D721Med (cell line): ENCODE data around the gene PLD3.

Experiments used
- DNase-seq: peaks from one replicate; pipeline ENCODE4 v3.0.0; 2011; ENCODE audit warnings: low spot score; ENCODE audit not compliant: insufficient read length
- FAIRE-seq: peaks from 2 replicates; lab custom pipeline; 2011; peaks lifted over from hg19 to GRCh38; lab: Jason Lieb, UNC
- CTCF ChIP-seq: IDR thresholded peaks from 2 replicates; pipeline ENCODE4 v1.5.1; 2012; ENCODE audit warnings: mild to moderate bottlenecking, control low read depth; ENCODE audit not compliant: insufficient read depth; ENCODE audit errors: missing control alignments

PLD3 gene

DNA sequence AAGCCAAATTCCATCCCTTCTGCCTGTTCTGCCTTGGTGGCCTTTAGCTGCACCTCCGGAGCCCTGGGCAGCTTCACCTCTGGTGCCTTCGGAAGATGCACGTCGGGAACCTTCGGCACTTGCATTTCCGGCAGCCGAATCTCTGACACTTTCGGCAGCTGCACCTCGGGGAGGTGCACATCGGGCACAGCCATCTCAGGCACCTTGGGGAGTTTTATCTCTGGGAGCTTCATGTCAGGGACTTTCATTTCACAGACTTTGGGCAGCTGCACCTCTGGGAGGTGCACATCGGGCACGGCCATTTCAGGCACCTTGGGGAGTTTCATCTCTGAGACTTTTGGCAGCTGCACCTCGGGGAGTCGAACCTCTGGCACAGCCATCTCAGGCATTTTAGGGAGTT is 47.5 kb downstream of the PLD3 start:
- FAIRE-seq = no peak

DNA sequence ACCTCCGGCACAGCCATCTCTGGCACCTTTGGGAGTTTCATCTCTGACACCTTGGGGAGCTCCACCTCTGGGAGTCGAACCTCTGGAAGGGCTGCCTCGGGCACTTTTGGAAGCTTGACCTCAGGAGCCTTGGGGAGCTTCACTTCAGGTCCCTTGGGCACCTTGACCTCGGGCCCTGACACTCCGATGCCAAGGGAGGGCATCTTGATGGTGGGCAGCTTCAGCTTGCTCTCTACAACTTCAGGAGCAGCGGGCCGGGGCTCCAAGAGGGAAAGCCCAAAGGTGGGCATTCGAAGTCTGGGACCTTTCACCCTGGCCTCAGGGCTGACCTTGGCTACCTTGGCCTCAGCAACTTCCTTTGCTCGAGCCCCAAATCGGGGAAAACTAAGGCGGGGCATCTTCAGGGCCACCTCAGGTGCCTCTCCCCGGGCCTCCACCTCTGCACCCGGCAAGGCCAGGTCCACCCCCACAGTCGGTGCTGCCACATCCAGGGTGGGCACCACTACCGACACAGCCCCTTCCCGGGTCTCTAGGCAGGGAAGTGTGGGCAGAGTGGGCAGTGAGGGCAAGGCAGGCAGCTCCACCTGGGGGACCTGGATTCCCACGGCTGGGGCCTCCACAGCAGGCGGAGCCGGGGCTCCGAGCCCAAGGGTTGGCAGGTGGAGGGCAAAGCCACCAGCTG is 48.5 kb downstream of the PLD3 start:
- FAIRE-seq (no peak), DNase-seq (no peak)
- TF ChIP-seq CTCF = no peak

More for the DNA sequence above, 47.5 kb downstream of the PLD3 start:
- no peak for DNase-seq
- no peak for TF ChIP-seq CTCF

- no peak for FAIRE-seq
- no peak for TF ChIP-seq CTCF
- no peak for DNase-seq
Measured at GRCh38 chr19:40397568-40397906, 49.0 kb downstream of the PLD3 start.

DNA sequence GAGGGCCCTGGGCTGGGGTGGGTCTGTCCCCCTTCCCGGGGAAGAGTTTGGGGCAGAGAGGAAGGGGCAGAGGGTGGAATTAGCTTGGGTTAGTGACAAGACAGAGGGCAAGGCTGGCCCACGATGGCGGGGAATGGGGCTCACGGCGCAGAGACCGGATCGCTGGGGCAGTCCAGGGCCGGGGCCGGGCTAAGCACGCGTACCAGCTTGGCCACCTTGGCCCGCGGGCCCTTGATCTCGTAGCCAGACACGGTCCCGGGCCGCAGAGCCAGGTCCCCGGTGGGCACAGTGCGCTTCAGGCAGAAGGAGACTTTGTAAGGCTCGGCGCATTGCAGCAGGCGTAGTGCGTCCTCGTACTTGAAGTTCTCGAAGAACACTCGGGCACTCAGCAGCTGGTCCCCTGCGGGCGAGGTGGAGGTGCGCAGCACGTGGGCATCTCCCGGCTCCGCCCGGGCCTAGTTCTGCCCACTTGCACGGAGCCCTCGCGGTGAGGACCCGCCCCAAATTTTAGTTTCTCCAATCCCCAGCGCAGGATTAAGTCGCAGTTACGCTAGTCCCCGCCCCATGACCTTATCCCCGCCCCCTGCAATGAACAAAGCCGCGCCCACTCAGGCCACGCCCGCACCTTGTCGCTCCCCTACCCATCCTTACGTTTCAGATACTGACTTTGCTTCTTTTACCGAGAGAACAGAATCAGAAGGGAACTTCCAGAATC is 50.1 kb downstream of the PLD3 start:
- no peak for DNase-seq
- no peak for TF ChIP-seq CTCF
- no peak for FAIRE-seq

- DNase-seq = no peak
- no peak for FAIRE-seq
- TF ChIP-seq CTCF = no peak
Measured at GRCh38 chr19:40400559-40400958, 52.1 kb downstream of the PLD3 start.

GRCh38 chr19:40403262-40403984 is 54.9 kb downstream of the PLD3 start:
- no peak for FAIRE-seq
- DNase-seq = peak; percentile 94

More at GRCh38 chr19:40403262-40403984, 54.9 kb downstream of the PLD3 start:
- no peak for TF ChIP-seq CTCF
